ENCODE measurements around the gene SYT1. TPM values are rescaled to one million over a fixed set of nuclear protein-coding genes. Genes with fewer than 3 reads are reported as not detected.

Gene SYT1
- polyA plus RNA-seq (2011; rRNA removed) = 5.0 and 6.8 TPM in 2 replicates
- polyA minus RNA-seq (2011; rRNA and poly(A)+ RNA removed) = 4.3 and 8.8 TPM in 2 replicates

- Histone ChIP-seq H3K27ac (ENCODE audit: low read depth, low read length) (peak within 1 kb of the TSS; percentile 52), H3K27me3 (ENCODE audit: control insufficient read depth, insufficient read depth, low read length) (no peaks in the 10 kb centered on the region), H3K4me3 (ENCODE audit: low read depth, low read length) (peak within 1 kb of the TSS; percentile 87), H3K9me3 (ENCODE audit: control insufficient read depth, insufficient read depth, low read length) (no peaks in the 10 kb centered on the region; the same call in 1 of the 2 replicates)
- CTCF ChIA-PET = interaction anchor here (0.6 to 2.1 kb wide), 4 partner anchors 11 to 507 kb away, joined by 3 to 5 read pairs (median 4); no protein-coding TSS in a partner anchor
- POLR2A ChIA-PET = interaction anchor here (0.7 to 1.6 kb wide), 3 partner anchors 64 to 1327 kb away, joined by 3 to 9 read pairs (median 4); no protein-coding TSS in a partner anchor
- TF ChIP-seq CTCF (IDR thresholded peaks at IDR 0.05; ENCODE audit: low read depth, low read length) = no peak
- DNase-seq (ENCODE audit: low read depth, low spot score) = peak; percentile 65
These were observed at the start of gene SYT1 for GRCh38 chr12:78864403-78864869. SYT1 (plus strand) TSS chr12:78864774.

GRCh38 chr12:78818487-78818886 lies 46.1 kb upstream of the SYT1 start:
- ChIA-PET POLR2A (no interaction called here), CTCF (interaction anchor here (0.6 kb wide), 1 partner anchor 157 kb away, joined by 3 read pairs; no protein-coding TSS in a partner anchor)
- no peak for DNase-seq (ENCODE audit: low read depth, low spot score)
- no peak overlapping the region for H3K27ac ChIP-seq (ENCODE audit: low read depth, low read length)
- H3K9me3 ChIP-seq (ENCODE audit: control insufficient read depth, insufficient read depth, low read length) = no peaks in the 10 kb centered on the region
- H3K27me3 ChIP-seq (ENCODE audit: control insufficient read depth, insufficient read depth, low read length) = no peaks in the 10 kb centered on the region
- no peak overlapping the region for H3K4me3 ChIP-seq (ENCODE audit: low read depth, low read length)
- TF ChIP-seq CTCF (IDR thresholded peaks at IDR 0.05; ENCODE audit: low read depth, low read length) = no peak

GRCh38 chr12:78820946-78821345 lies 43.6 kb upstream of the SYT1 start:
- Histone ChIP-seq H3K27me3 (ENCODE audit: control insufficient read depth, insufficient read depth, low read length) (no peaks in the 10 kb centered on the region), H3K9me3 (ENCODE audit: control insufficient read depth, insufficient read depth, low read length) (no peaks in the 10 kb centered on the region), H3K27ac (ENCODE audit: low read depth, low read length) (no peak overlapping the region), H3K4me3 (ENCODE audit: low read depth, low read length) (no peak overlapping the region)
- TF ChIP-seq CTCF (IDR thresholded peaks at IDR 0.05; ENCODE audit: low read depth, low read length) = no peak
- CTCF ChIA-PET = no interaction called here
- POLR2A ChIA-PET = no interaction called here
- no peak for DNase-seq (ENCODE audit: low read depth, low spot score)

- Histone ChIP-seq H3K27me3 (ENCODE audit: control insufficient read depth, insufficient read depth, low read length) (no peaks in the 10 kb centered on the region), H3K9me3 (ENCODE audit: control insufficient read depth, insufficient read depth, low read length) (no peaks in the 10 kb centered on the region), H3K4me3 (ENCODE audit: low read depth, low read length) (no peak overlapping the region), H3K27ac (ENCODE audit: low read depth, low read length) (no peak overlapping the region)
- no peak for TF ChIP-seq CTCF (IDR thresholded peaks at IDR 0.05; ENCODE audit: low read depth, low read length)
- no peak for DNase-seq (ENCODE audit: low read depth, low spot score)
- ChIA-PET POLR2A (no interaction called here), CTCF (no interaction called here)
These were observed 39.7 kb upstream of the SYT1 start for GRCh38 chr12:78824918-78825317.

- no peaks in the 10 kb centered on the region for H3K27me3 ChIP-seq (ENCODE audit: control insufficient read depth, insufficient read depth, low read length)
- H3K27ac ChIP-seq (ENCODE audit: low read depth, low read length) = no peak overlapping the region
- no peak for TF ChIP-seq CTCF (IDR thresholded peaks at IDR 0.05; ENCODE audit: low read depth, low read length)
- no peak for DNase-seq (ENCODE audit: low read depth, low spot score)
- H3K4me3 ChIP-seq (ENCODE audit: low read depth, low read length) = no peak overlapping the region
- CTCF ChIA-PET = no interaction called here
- POLR2A ChIA-PET = no interaction called here
- no peaks in the 10 kb centered on the region for H3K9me3 ChIP-seq (ENCODE audit: control insufficient read depth, insufficient read depth, low read length)
These were observed 34.9 kb upstream of the SYT1 start for GRCh38 chr12:78829690-78830089.
